ENCODE results near the gene MACF1. TPM values are rescaled to one million over a fixed set of nuclear protein-coding genes. Genes with fewer than 3 reads are reported as not detected.

The MACF1 gene
- total RNA-seq, 1 experiment from 2014 or later: 35.9 TPM

DNA sequence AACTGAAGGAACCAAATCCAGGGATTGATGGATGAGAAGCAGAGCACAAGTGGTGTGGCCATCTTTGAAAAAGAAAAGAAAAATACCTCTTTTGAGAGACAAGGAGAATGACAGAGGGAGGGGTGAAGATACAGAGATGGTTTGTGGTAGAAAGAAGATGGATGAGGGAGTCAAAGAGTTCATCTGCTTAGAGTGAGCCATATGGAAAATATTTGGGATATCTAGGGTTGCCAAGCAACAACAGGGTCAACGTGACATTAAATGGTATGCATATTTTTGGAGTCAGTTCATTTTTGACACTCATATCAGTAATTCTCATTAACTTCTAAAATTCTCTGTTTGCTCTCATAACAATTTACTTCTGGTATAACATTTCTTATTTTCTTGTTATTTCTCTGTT, 50.7 kb downstream of the MACF1 start:
- no peak for DNase-seq (ENCODE audit: extremely low read depth, low read depth)

- peak; percentile 58 for DNase-seq (ENCODE audit: extremely low read depth, low read depth)
Measured at GRCh38 chr1:39258146-39258924, 53.8 kb downstream of the MACF1 start.

DNA sequence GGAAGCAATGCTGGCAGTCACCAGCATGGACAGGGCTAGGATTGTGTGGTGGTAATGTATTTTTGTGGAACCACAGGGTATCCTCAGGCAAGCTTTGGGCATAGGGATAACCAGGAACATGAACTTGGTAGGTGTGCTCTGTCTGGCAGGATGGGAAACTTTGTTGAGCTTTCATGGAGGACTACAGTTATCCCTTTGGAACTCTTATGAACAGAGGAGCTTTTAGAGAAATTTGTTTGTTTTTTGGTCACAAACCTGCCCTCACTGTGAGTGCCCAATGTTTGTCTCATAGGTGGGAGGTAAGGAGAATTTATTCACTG, 54.4 kb downstream of the MACF1 start:
- DNase-seq (ENCODE audit: extremely low read depth, low read depth): no peak

GRCh38 chr1:39261712-39262221, 57.3 kb downstream of the MACF1 start:
- no peak for DNase-seq (ENCODE audit: extremely low read depth, low read depth)

GRCh38 chr1:39262802-39263201, 58.3 kb downstream of the MACF1 start:
- DNase-seq (ENCODE audit: extremely low read depth, low read depth): no peak

DNA sequence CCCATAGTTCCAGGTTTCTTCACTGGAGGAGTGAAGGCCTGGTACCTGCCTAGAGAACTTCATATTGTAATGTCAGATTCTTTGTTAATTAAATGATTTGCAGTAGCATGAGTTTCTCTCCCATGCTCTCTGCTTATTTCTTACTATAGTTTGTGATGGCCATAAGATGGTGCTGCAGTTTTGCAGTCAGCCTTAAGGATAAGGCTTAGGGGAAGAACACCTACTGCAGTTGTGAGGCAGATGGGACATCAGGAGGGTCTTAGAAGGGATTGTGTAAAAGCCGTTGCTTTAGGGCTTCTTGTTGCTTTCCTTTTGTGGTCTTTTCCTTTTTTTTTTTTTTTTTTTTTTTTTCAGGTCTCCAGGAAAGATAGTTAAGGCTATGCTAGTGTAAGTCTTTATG, 61.8 kb downstream of the MACF1 start:
- no peak for DNase-seq (ENCODE audit: extremely low read depth, low read depth)

DNA sequence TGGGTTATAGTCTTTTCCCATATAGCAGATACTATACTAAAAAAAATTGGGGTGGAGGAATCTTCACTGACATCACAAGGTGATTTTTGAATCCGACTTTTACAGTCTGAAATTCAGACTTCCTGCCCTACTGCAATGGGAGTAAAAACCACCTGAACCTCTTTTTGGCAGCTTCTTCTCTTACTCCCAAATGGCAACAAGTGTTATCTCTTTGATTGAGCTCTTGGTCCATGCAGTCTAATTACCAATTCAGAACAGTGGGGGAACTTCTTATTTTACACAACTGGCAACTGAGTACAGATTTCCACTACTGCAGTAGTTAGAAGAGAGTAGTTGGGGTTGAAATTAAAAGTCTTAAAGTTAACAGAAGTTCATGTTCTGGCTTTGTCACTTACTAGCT, 62.3 kb downstream of the MACF1 start:
- no peak for DNase-seq (ENCODE audit: extremely low read depth, low read depth)

DNA sequence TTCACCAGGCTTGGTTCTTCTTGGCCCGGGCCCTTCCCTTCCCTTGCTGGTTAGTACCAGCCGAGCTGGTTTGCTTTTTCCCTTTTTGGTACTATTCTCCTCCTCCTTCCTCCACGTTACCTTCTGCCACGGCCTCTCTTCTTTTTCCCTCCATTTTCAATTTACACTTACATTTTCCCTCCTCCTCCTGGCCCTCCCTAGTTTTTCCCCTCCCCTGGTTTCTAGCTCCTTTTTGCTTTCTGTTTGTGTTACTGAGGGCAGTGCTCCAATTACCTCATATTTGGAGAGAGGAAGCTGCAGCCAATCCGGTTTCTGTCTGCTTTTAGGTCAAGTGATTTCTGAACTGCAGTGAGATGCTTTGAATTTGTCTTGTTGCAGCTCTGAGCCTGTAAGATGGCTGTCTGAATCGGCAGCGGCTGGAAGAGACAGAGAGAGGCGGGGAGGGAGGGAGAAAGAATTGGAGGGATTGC, 63.7 kb downstream of the MACF1 start:
- peak; percentile 22 for DNase-seq (ENCODE audit: extremely low read depth, low read depth)

GRCh38 chr1:39268906-39269305, 64.4 kb downstream of the MACF1 start:
- no peak for DNase-seq (ENCODE audit: extremely low read depth, low read depth)

GRCh38 chr1:39269349-39269748, 64.9 kb downstream of the MACF1 start:
- DNase-seq (ENCODE audit: extremely low read depth, low read depth): no peak

GRCh38 chr1:39269791-39270342, 65.4 kb downstream of the MACF1 start:
- peak; percentile 74 for DNase-seq (ENCODE audit: extremely low read depth, low read depth)

DNA sequence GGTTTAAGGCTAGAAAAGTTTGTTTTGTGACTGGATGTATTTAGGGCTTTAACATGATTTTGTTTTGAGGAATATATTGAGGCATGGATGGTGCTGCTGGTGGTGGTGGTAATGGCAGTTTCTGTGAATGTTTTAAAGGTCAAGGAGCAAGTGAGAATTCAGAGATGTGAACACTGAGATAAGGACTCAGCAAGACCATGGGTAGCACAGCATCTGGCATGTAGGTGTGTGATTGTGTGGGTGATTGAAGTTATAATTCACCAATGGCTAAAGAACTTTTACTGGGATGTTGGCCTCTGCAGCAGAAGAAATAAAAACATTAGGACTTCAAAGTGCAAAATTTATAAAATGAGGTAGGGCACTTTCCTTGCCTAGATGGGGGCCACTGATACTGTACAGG, 65.9 kb downstream of the MACF1 start:
- DNase-seq (ENCODE audit: extremely low read depth, low read depth): no peak

DNA sequence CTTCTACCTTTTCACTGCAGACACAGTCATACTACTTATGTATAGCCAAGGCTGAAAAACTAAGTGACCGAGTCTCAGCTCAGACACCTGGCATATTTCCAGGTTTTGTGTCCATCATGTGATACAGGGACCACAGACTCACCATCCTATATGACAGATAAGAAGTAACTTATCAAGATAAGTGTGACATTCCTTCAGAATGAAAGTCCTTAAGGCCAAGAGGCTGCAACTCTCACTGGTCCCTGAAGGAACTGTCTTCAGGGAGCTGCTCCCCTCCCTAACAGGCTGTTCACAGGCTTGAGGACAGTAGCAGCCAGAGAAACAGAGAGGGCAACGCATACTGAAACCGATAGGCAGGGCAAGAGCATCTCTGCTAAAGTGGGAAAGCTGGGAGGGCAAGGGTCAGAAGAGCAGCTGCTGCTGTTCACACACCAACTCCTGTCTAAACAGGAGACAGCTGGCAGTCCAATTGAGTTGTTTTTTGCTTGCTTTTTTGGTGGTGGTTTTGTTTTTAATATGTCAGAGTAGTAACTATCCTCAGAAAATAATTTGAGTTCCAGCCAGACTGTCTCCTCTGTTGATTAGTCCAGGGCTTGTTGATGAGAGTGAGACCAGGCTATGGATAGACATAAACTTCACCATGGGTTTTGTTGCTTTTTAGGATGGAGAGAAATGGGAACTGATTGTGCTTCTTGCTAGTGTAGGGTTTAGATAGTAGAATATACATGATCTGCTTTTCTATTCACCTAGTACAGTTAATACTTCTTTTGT, 67.7 kb downstream of the MACF1 start:
- DNase-seq (ENCODE audit: extremely low read depth, low read depth): no peak

GRCh38 chr1:39272798-39273469, 68.4 kb downstream of the MACF1 start:
- no peak for DNase-seq (ENCODE audit: extremely low read depth, low read depth)

GRCh38 chr1:39275836-39276507, 71.5 kb downstream of the MACF1 start:
- no peak for DNase-seq (ENCODE audit: extremely low read depth, low read depth)

- DNase-seq (ENCODE audit: extremely low read depth, low read depth): no peak
Measured at GRCh38 chr1:39277879-39278278, 73.4 kb downstream of the MACF1 start.

DNA sequence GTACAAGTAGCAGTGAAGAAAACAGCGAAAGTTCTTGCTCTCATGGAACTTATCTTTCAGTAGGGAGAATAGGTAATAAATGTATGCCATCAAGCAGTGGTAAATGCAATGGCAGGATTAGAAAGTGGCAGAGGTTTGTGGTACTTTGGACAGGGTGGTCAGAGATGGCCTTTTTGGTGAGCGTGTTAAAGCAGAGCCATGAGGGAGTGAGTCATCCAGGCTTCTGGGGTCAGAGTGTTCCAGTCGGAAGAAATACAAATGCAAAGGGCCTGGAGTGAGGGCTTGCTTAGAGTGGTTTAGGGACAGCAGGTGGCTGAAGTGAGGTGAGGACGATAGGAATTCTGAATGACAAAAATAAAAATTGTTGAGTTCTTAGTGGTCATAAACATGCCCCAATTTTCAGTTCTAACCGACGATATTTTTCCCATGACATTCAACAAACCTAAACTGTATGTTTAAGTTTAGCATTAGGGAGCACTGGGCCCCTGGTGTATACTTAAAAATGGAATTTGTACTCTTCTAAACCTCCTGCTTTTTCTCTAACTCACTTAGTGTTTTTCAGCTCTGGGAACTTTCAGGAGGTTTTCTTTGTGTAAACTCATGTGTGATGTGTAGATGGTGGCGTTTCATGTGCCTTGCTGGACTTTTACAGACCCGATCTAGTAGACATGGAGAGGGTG, 78.2 kb downstream of the MACF1 start:
- no peak for DNase-seq (ENCODE audit: extremely low read depth, low read depth)

- DNase-seq (ENCODE audit: extremely low read depth, low read depth): no peak
Measured at GRCh38 chr1:39283858-39284257, 79.4 kb downstream of the MACF1 start.

- DNase-seq (ENCODE audit: extremely low read depth, low read depth): no peak
Measured at GRCh38 chr1:39287541-39287940, 83.0 kb downstream of the MACF1 start.
